WERI-Rb-1 (cell line): Measurements from ENCODE around the gene BAAT.

ENCODE experiments used
- DNase-seq: peaks from one replicate; pipeline ENCODE4 v3.0.0-alpha.2; 2020
- H3K27ac ChIP-seq: fragments of 250-450 bp; sonication (Bioruptor Pico); 2 replicates; pipeline ENCODE4 v1.5.1; 2020; ENCODE audit warnings: mild to moderate bottlenecking, moderate library complexity
- H3K27me3 ChIP-seq: fragments of 250-450 bp; sonication (Bioruptor Pico); 2 replicates; pipeline ENCODE4 v1.5.1; 2021; ENCODE audit warnings: mild to moderate bottlenecking, low read depth, moderate library complexity; ENCODE audit not compliant: insufficient read depth, severe bottlenecking
- H3K36me3 ChIP-seq: fragments of 250-450 bp; sonication (Bioruptor Pico); 2 replicates; pipeline ENCODE4 v1.5.1; 2020; ENCODE audit warnings: mild to moderate bottlenecking, moderate library complexity
- H3K4me3 ChIP-seq: 2 replicates; pipeline ENCODE4 v1.5.1; 2011; ENCODE audit warnings: low read depth, mild to moderate bottlenecking, control low read depth, low read length
- H3K9me3 ChIP-seq: fragments of 250-450 bp; sonication (Bioruptor Pico); 2 replicates; pipeline ENCODE4 v1.5.1; 2021; ENCODE audit warnings: mild to moderate bottlenecking, moderate library complexity; ENCODE audit not compliant: severe bottlenecking
- TF ChIP-seq, protein P1 (sequence below): IDR thresholded peaks from 2 replicates; pipeline ENCODE4 v1.5.1; 2011; ENCODE audit warnings: low read depth, mild to moderate bottlenecking, control low read depth, inconsistent platforms, low read length

BAAT gene

GRCh38 chr9:101366038-101366756 lies 18.6 kb downstream of the BAAT start:
- TF ChIP-seq, protein P1, sequence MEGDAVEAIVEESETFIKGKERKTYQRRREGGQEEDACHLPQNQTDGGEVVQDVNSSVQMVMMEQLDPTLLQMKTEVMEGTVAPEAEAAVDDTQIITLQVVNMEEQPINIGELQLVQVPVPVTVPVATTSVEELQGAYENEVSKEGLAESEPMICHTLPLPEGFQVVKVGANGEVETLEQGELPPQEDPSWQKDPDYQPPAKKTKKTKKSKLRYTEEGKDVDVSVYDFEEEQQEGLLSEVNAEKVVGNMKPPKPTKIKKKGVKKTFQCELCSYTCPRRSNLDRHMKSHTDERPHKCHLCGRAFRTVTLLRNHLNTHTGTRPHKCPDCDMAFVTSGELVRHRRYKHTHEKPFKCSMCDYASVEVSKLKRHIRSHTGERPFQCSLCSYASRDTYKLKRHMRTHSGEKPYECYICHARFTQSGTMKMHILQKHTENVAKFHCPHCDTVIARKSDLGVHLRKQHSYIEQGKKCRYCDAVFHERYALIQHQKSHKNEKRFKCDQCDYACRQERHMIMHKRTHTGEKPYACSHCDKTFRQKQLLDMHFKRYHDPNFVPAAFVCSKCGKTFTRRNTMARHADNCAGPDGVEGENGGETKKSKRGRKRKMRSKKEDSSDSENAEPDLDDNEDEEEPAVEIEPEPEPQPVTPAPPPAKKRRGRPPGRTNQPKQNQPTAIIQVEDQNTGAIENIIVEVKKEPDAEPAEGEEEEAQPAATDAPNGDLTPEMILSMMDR = no peak
- H3K27me3 ChIP-seq = no peaks in the 10 kb centered on the region
- no peak for DNase-seq
- H3K9me3 ChIP-seq = no peaks in the 10 kb centered on the region
- no peak overlapping the region for H3K27ac ChIP-seq
- H3K36me3 ChIP-seq = no peaks in the 10 kb centered on the region
- no peak overlapping the region for H3K4me3 ChIP-seq

GRCh38 chr9:101365181-101365580 lies 19.6 kb downstream of the BAAT start:
- H3K4me3 ChIP-seq = no peak overlapping the region
- H3K27me3 ChIP-seq = no peaks in the 10 kb centered on the region
- H3K9me3 ChIP-seq = no peaks in the 10 kb centered on the region
- no peaks in the 10 kb centered on the region for H3K36me3 ChIP-seq
- DNase-seq = no peak
- no peak overlapping the region for H3K27ac ChIP-seq
- TF ChIP-seq, protein P1 = no peak

- Histone ChIP-seq H3K4me3 (no peak overlapping the region), H3K27me3 (no peaks in the 10 kb centered on the region), H3K36me3 (no peaks in the 10 kb centered on the region), H3K9me3 (no peaks in the 10 kb centered on the region), H3K27ac (no peak overlapping the region)
- no peak for DNase-seq
- TF ChIP-seq, protein P1 = no peak
Observed at GRCh38 chr9:101362450-101362849, 22.4 kb downstream of the BAAT start.

DNA sequence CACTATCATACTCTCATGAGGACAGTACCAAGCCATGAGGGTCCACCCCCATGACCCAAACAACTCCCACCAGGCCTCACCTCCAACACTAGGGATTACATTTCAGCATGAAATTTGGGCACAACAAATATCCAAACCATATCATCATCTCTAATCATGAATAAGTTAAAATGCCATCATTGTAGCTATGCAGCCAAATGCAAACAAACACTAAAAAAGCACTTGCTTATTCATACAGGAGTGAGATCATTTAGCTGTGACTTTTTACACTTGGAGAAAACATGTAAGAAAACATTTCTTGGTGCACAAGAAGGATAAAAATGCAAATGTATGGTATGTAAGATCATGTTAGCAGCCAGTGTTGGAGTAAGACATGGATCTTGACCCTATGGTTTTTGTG lies 24.2 kb downstream of the BAAT start:
- Histone ChIP-seq H3K36me3 (no peaks in the 10 kb centered on the region), H3K9me3 (no peaks in the 10 kb centered on the region), H3K27ac (no peak overlapping the region), H3K4me3 (no peak overlapping the region), H3K27me3 (no peaks in the 10 kb centered on the region)
- no peak for DNase-seq
- TF ChIP-seq, protein P1 = no peak

DNA sequence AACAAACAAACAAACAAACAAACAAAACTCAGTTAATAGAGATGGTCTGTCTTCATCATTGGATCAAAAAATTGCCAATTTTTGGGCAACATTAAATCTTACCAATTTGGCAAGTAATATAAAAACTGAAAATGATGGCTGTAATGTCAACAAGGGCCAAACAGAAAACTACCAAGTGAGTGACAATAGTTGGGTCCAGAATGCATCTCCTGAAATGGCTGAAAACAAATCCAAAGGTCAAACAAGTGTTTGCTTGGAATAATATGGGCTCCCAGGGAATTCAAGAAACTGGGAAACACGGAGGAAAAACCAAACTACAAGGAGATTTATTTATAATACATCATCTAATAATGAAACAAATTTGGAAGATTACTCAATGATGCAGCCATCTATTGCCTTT lies 25.1 kb downstream of the BAAT start:
- Histone ChIP-seq H3K9me3 (no peaks in the 10 kb centered on the region), H3K4me3 (no peak overlapping the region), H3K27ac (no peak overlapping the region), H3K27me3 (no peaks in the 10 kb centered on the region), H3K36me3 (no peaks in the 10 kb centered on the region)
- TF ChIP-seq, protein P1 = no peak
- no peak for DNase-seq

GRCh38 chr9:101356619-101357018 lies 28.2 kb downstream of the BAAT start:
- TF ChIP-seq, protein P1 = no peak
- H3K9me3 ChIP-seq = no peaks in the 10 kb centered on the region
- H3K27me3 ChIP-seq = no peaks in the 10 kb centered on the region
- DNase-seq = no peak
- H3K4me3 ChIP-seq = no peak overlapping the region
- no peak overlapping the region for H3K27ac ChIP-seq
- H3K36me3 ChIP-seq = no peaks in the 10 kb centered on the region
